ENCODE results near the gene ZDHHC11B.

DNA sequence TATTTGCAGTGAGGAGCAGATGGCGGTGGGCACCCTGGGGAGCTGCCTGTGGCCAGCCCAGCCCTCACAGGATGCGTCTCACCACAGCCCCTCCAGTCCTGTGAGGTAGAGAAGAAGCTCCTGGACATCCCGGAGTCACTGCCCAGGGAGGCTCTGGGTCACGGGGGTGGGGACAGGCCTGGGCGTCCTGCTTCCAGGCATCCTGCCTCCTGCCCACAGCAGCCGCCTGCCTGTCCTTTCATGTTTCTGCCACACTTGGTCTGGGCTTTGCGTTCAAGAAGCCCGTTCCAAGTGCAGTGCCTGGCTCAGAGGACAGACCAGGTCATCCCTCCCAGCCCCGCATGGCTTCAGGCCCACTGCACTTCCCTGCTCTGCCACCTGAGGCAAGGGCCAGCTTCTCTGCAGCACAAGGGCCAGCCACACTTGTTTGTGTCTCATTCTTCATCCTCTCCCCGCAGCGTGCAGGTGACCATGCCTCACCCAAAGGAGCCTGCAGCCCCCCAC lies 38.2 kb downstream of the ZDHHC11B start:
- TF ChIP-seq, protein P1, sequence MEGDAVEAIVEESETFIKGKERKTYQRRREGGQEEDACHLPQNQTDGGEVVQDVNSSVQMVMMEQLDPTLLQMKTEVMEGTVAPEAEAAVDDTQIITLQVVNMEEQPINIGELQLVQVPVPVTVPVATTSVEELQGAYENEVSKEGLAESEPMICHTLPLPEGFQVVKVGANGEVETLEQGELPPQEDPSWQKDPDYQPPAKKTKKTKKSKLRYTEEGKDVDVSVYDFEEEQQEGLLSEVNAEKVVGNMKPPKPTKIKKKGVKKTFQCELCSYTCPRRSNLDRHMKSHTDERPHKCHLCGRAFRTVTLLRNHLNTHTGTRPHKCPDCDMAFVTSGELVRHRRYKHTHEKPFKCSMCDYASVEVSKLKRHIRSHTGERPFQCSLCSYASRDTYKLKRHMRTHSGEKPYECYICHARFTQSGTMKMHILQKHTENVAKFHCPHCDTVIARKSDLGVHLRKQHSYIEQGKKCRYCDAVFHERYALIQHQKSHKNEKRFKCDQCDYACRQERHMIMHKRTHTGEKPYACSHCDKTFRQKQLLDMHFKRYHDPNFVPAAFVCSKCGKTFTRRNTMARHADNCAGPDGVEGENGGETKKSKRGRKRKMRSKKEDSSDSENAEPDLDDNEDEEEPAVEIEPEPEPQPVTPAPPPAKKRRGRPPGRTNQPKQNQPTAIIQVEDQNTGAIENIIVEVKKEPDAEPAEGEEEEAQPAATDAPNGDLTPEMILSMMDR (IDR thresholded peaks at IDR 0.05; ENCODE audit: low read depth, low read length), result no peak
- no peak for TF ChIP-seq EZH2phosphoT487 (IDR thresholded peaks at IDR 0.05; ENCODE audit: low read depth)

All from OCI-LY3 (cell line).